Stomach (tissue), 9 donors: ENCODE data around the gene PRKG1. TPM values are rescaled to one million over a fixed set of nuclear protein-coding genes. Genes with fewer than 3 reads are reported as not detected.

Experiments
- DNase-seq, 2 donors: peaks; one replicate each; pipeline versions ENCODE4 v3.0.0 to v3.0.0-alpha.2; 2013 to 2019
- H3K27ac ChIP-seq, 5 donors: fragments of 200-600 bp in 4 of 5; sonication (generic) in 4 of 5; one replicate each; pipeline ENCODE4 v1.5.1; 2013 to 2019; ENCODE audit warnings: mild to moderate bottlenecking in 1 of 5, moderate library complexity in 1 of 5
- H3K27me3 ChIP-seq, 3 donors: fragments of 200-600 bp; sonication (generic); one replicate each; pipeline ENCODE4 v1.5.1; 2017 to 2019; ENCODE audit warnings: mixed run types in 1 of 3
- H3K36me3 ChIP-seq, 4 donors: fragments of 200-600 bp; sonication (generic); 1 replicate in 3 of 4; 2 replicates in 1 of 4; pipeline ENCODE4 v1.5.1; 2016 to 2019
- H3K4me1 ChIP-seq, 4 donors: fragments of 200-600 bp; sonication (generic); one replicate each; pipeline ENCODE4 v1.5.1; 2016 to 2019
- H3K4me3 ChIP-seq, 4 donors: fragments of 200-600 bp; sonication (generic) in 3 of 4; one replicate each; pipeline ENCODE4 v1.5.1; 2016 to 2019; ENCODE audit warnings: mild to moderate bottlenecking in 1 of 4
- H3K9me3 ChIP-seq, 4 donors: fragments of 200-600 bp; sonication (generic); one replicate each; pipeline ENCODE4 v1.5.1; 2016 to 2019
- CTCF ChIP-seq, 7 experiments: fragments of 450-650 bp in 4 of 7; fragments of 200-600 bp in 3 of 7; sonication (generic) in 3 of 7; IDR thresholded peaks; one replicate each; pipeline ENCODE4 v1.5.1; 2016 to 2019; ENCODE audit warnings: antibody characterized with exemption in 7 of 7, control low read depth in 2 of 7, mild to moderate bottlenecking in 1 of 7
- EP300 ChIP-seq: sonication (generic); formaldehyde crosslinking; IDR thresholded peaks from one replicate; pipeline ENCODE4 v1.6.1; 2017; ENCODE audit warnings: antibody characterized with exemption
- POLR2A ChIP-seq, 4 donors: fragments of 450-650 bp; IDR thresholded peaks; one replicate each; pipeline ENCODE4 v1.6.1; 2016; ENCODE audit warnings: antibody characterized with exemption in 4 of 4, control low read depth in 2 of 4, mild to moderate bottlenecking in 1 of 4, moderate library complexity in 1 of 4
- POLR2AphosphoS5 ChIP-seq, 3 donors: sonication (generic); formaldehyde crosslinking; IDR thresholded peaks; one replicate each; pipeline ENCODE4 v1.6.1; 2016; ENCODE audit warnings: antibody characterized with exemption in 3 of 3
- WGBS, 5 donors: extraction: QIAGEN DNeasy Blood & Tissue Kit in 3 of 5; methylation state at CpG; one replicate each; pipeline versions ENCODE4 v1.1.5 to v1.1.7; 2013 to 2018; 5-methylcytosine and 5-hydroxymethylcytosine counted together
- intact Hi-C: fragments of 100-400 bp; cut with DNase I; formaldehyde crosslinking; loops from one replicate; pipeline ENCODE4 v1.15.1; 2023; ENCODE audit warnings: low total_unique reads
- polyA plus RNA-seq, 3 donors: library from polyadenylated mRNA; stranded (reverse); fragments of 200-250 nt; gene quantifications; one replicate each; pipeline ENCODE4 v1.2.3, GENCODE V29; 2013
- total RNA-seq, 5 donors: library from RNA; depleted of rRNA; stranded (reverse); fragments of >200 nt; gene quantifications; one replicate each; pipeline versions ENCODE4 v1.1.0 to v1.2.3, GENCODE V29; 2014 to 2016
- donor health status: healthy with polysubstance abuse.
- donor health status: Bipolar disorder and iron deficiency.
- donor health status: healthy.

Gene PRKG1
- total and polyA plus RNA-seq, 8 donors = 1.5 to 89.2 (median 14.3) TPM

- H3K4me1 ChIP-seq = peaks cover 0 to 40% (median 11%) of the 10 kb centered on the region in 4 donors
- H3K27ac ChIP-seq = no peak overlapping the region
- DNase-seq = no peak
- no peak for TF ChIP-seq POLR2A (IDR thresholded peaks at IDR 0.05)
- no peak for TF ChIP-seq EP300
- TF ChIP-seq POLR2AphosphoS5 (IDR thresholded peaks at IDR 0.05) = no peak
- TF ChIP-seq CTCF (IDR thresholded peaks at IDR 0.05) = no peak
- no peaks in the 10 kb centered on the region for H3K9me3 ChIP-seq
- no peaks in the 10 kb centered on the region for H3K27me3 ChIP-seq
- H3K36me3 ChIP-seq = no peaks in the 10 kb centered on the region
- intact Hi-C loops = no loop called here
- H3K4me3 ChIP-seq = no peak overlapping the region
- WGBS, 5 donors = 66 to 76% (median 72%) methylated on average over 4 of the region's 4 CpGs
Observed at GRCh38 chr10:51228714-51229100, 154.4 kb downstream of the PRKG1 start.

GRCh38 chr10:51230887-51231585, 156.7 kb downstream of the PRKG1 start:
- Histone ChIP-seq H3K9me3 (no peaks in the 10 kb centered on the region), H3K36me3 (no peaks in the 10 kb centered on the region), H3K27ac (no peak overlapping the region), H3K4me1 (peaks cover 0 to 27% (median 7%) of the 10 kb centered on the region in 4 donors), H3K27me3 (no peaks in the 10 kb centered on the region), H3K4me3 (no peak overlapping the region)
- intact Hi-C loops = no loop called here
- DNase-seq = no peak
- 72 to 80% (median 77%) methylated on average over 5 of the region's 5 CpGs for WGBS, 5 donors
- TF ChIP-seq CTCF (IDR thresholded peaks at IDR 0.05) (no peak), EP300 (no peak), POLR2A (IDR thresholded peaks at IDR 0.05) (no peak)

GRCh38 chr10:51231754-51232153, 157.5 kb downstream of the PRKG1 start:
- no peaks in the 10 kb centered on the region for H3K9me3 ChIP-seq
- H3K27ac ChIP-seq = no peak overlapping the region
- no peaks in the 10 kb centered on the region for H3K27me3 ChIP-seq
- H3K4me3 ChIP-seq = no peak overlapping the region
- H3K4me1 ChIP-seq = peaks cover 0 to 27% (median 7%) of the 10 kb centered on the region in 4 donors
- DNase-seq = no peak
- no peaks in the 10 kb centered on the region for H3K36me3 ChIP-seq
- intact Hi-C loops = no loop called here
- 37 to 64% (median 49%) methylated on average over 1 of the region's 1 CpG for WGBS, 5 donors
- TF ChIP-seq EP300 (no peak), CTCF (IDR thresholded peaks at IDR 0.05) (no peak), POLR2A (IDR thresholded peaks at IDR 0.05) (no peak), POLR2AphosphoS5 (IDR thresholded peaks at IDR 0.05) (no peak)

- peaks cover 0 to 20% (median 7%) of the 10 kb centered on the region in 4 donors for H3K4me1 ChIP-seq
- intact Hi-C loops = no loop called here
- no peak overlapping the region for H3K4me3 ChIP-seq
- no peaks in the 10 kb centered on the region for H3K36me3 ChIP-seq
- no peak for DNase-seq
- TF ChIP-seq POLR2AphosphoS5 (IDR thresholded peaks at IDR 0.05) = no peak
- TF ChIP-seq CTCF (IDR thresholded peaks at IDR 0.05) = no peak
- no peak for TF ChIP-seq POLR2A (IDR thresholded peaks at IDR 0.05)
- no peak for TF ChIP-seq EP300
- no peak overlapping the region for H3K27ac ChIP-seq
- no peaks in the 10 kb centered on the region for H3K27me3 ChIP-seq
- H3K9me3 ChIP-seq = no peaks in the 10 kb centered on the region
- WGBS, 5 donors = 89 to 91% (median 90%) methylated on average over 3 of the region's 3 CpGs
Observed at GRCh38 chr10:51233337-51234100, 159.2 kb downstream of the PRKG1 start.
